Activated naive CD4-positive, alpha-beta T cell treated with anti-CD3 and anti-CD28 coated beads, Interleukin-2, amount 50 U/mL, for 72 hours (primary cell): ENCODE results near the gene MS4A2. TPM values are rescaled to one million over a fixed set of nuclear protein-coding genes. Genes with fewer than 3 reads are reported as not detected.
"Not testable (repeated sequence)": the region's sequence is repeated elsewhere in the genome, so short reads cannot be mapped to it uniquely, and the experiment has no call there.

ENCODE experiments used
- ATAC-seq, 2 donors: fragments of 150-1000 bp; cut with Tn5 transposase; 2 replicates each; pipeline ENCODE4 v1.10.0; 2021; ENCODE audit warnings: mild to moderate bottlenecking in 2 of 2, moderate library complexity in 2 of 2
- DNase-seq, 2 donors: peaks; one replicate each; pipeline ENCODE4 v3.0.0; 2021 to 2022; ENCODE audit warnings: low spot score in 2 of 2
- H3K27ac Mint-ChIP-seq, 2 donors: one replicate each; pipeline ENCODE4 v1.8.0; 2022; ENCODE audit warnings: mild to moderate bottlenecking in 2 of 2, mixed read lengths in 2 of 2
- H3K36me3 Mint-ChIP-seq, 2 donors: one replicate each; pipeline ENCODE4 v1.8.0; 2022; ENCODE audit warnings: mixed read lengths in 2 of 2
- H3K9me3 Mint-ChIP-seq, 2 donors: one replicate each; pipeline ENCODE4 v1.8.0; 2022; ENCODE audit warnings: mixed read lengths in 2 of 2
- total RNA-seq, 2 donors: library from RNA; stranded (reverse); gene quantifications; one replicate each; pipeline ENCODE4 v1.2.3, GENCODE V29; 2022

The MS4A2 gene
- total RNA-seq, 2 donors from 2014 or later: not detected

GRCh38 chr11:60087239-60087638, 1.2 kb upstream of the MS4A2 start:
- no peaks in the 10 kb centered on the region for H3K36me3 Mint-ChIP-seq
- DNase-seq (no peak), ATAC-seq (no peak)
- no peaks in the 10 kb centered on the region for H3K9me3 Mint-ChIP-seq
- no peak overlapping the region for H3K27ac Mint-ChIP-seq

GRCh38 chr11:60095477-60096120, 7.1 kb downstream of the MS4A2 start:
- DNase-seq (no peak), ATAC-seq (no peak)
- Mint-ChIP-seq H3K36me3 (no peaks in the 10 kb centered on the region), H3K9me3 (no peaks in the 10 kb centered on the region), H3K27ac (no peak overlapping the region)

GRCh38 chr11:60097189-60097588, 8.7 kb downstream of the MS4A2 start:
- H3K36me3 Mint-ChIP-seq: no peaks in the 10 kb centered on the region
- no peak for ATAC-seq
- no peaks in the 10 kb centered on the region for H3K9me3 Mint-ChIP-seq
- DNase-seq: no peak
- H3K27ac Mint-ChIP-seq: no peak overlapping the region

GRCh38 chr11:60098508-60098907, 10.0 kb downstream of the MS4A2 start:
- no peak for ATAC-seq
- no peak for DNase-seq
- H3K9me3 Mint-ChIP-seq: no peaks in the 10 kb centered on the region
- no peak overlapping the region for H3K27ac Mint-ChIP-seq
- no peaks in the 10 kb centered on the region for H3K36me3 Mint-ChIP-seq

GRCh38 chr11:60100516-60100915, 12.1 kb downstream of the MS4A2 start:
- ATAC-seq: no peak

GRCh38 chr11:60101368-60101767, 12.9 kb downstream of the MS4A2 start:
- not testable (repeated sequence) for ATAC-seq, H3K36me3 Mint-ChIP-seq, H3K9me3 Mint-ChIP-seq, H3K27ac Mint-ChIP-seq, DNase-seq

More at GRCh38 chr11:60100516-60100915, 12.1 kb downstream of the MS4A2 start:
- DNase-seq: no peak
- Mint-ChIP-seq H3K27ac (no peak overlapping the region), H3K36me3 (no peaks in the 10 kb centered on the region), H3K9me3 (no peaks in the 10 kb centered on the region)

- not testable (repeated sequence) for ATAC-seq, H3K27ac Mint-ChIP-seq, DNase-seq, H3K36me3 Mint-ChIP-seq, H3K9me3 Mint-ChIP-seq
These were observed 16.1 kb downstream of the MS4A2 start for GRCh38 chr11:60104471-60105115.

GRCh38 chr11:60108631-60109030, 20.2 kb downstream of the MS4A2 start:
- DNase-seq, H3K27ac Mint-ChIP-seq, H3K9me3 Mint-ChIP-seq, ATAC-seq, H3K36me3 Mint-ChIP-seq: not testable (repeated sequence)

- H3K27ac Mint-ChIP-seq: no peak overlapping the region
- no peaks in the 10 kb centered on the region for H3K9me3 Mint-ChIP-seq
- DNase-seq (no peak), ATAC-seq (no peak)
- H3K36me3 Mint-ChIP-seq: no peaks in the 10 kb centered on the region
These were observed 23.3 kb downstream of the MS4A2 start for GRCh38 chr11:60111793-60112192.

GRCh38 chr11:60116996-60117790, 28.7 kb downstream of the MS4A2 start:
- Mint-ChIP-seq H3K9me3 (no peaks in the 10 kb centered on the region), H3K36me3 (no peaks in the 10 kb centered on the region), H3K27ac (no peak overlapping the region)
- DNase-seq (no peak), ATAC-seq (no peak)

- DNase-seq (no peak), ATAC-seq (no peak)
- Mint-ChIP-seq H3K36me3 (no peaks in the 10 kb centered on the region), H3K9me3 (no peaks in the 10 kb centered on the region), H3K27ac (no peak overlapping the region)
These were observed 29.9 kb downstream of the MS4A2 start for GRCh38 chr11:60118338-60118737.

GRCh38 chr11:60119710-60120109, 31.2 kb downstream of the MS4A2 start:
- Mint-ChIP-seq H3K9me3 (no peaks in the 10 kb centered on the region), H3K36me3 (no peaks in the 10 kb centered on the region), H3K27ac (no peak overlapping the region)
- no peak for ATAC-seq
- no peak for DNase-seq

- no peak overlapping the region for H3K27ac Mint-ChIP-seq
- ATAC-seq: no peak
- no peak for DNase-seq
- no peaks in the 10 kb centered on the region for H3K9me3 Mint-ChIP-seq
- H3K36me3 Mint-ChIP-seq: no peaks in the 10 kb centered on the region
These were observed 32.8 kb downstream of the MS4A2 start for GRCh38 chr11:60121264-60121663.

- H3K9me3 Mint-ChIP-seq: no peaks in the 10 kb centered on the region
- ATAC-seq (no peak), DNase-seq (no peak)
- no peaks in the 10 kb centered on the region for H3K36me3 Mint-ChIP-seq
- H3K27ac Mint-ChIP-seq: no peak overlapping the region
These were observed 34.1 kb downstream of the MS4A2 start for GRCh38 chr11:60122414-60123036.

- no peak for DNase-seq
- no peak for ATAC-seq
- H3K36me3 Mint-ChIP-seq: no peaks in the 10 kb centered on the region
- H3K27ac Mint-ChIP-seq: no peak overlapping the region
- H3K9me3 Mint-ChIP-seq: no peaks in the 10 kb centered on the region
These were observed 36.5 kb downstream of the MS4A2 start for GRCh38 chr11:60124802-60125432.

- DNase-seq (no peak), ATAC-seq (no peak)
- Mint-ChIP-seq H3K36me3 (no peaks in the 10 kb centered on the region), H3K27ac (no peak overlapping the region), H3K9me3 (no peaks in the 10 kb centered on the region)
These were observed 37.6 kb downstream of the MS4A2 start for GRCh38 chr11:60125956-60126585.
